ENCODE measurements around the gene CMKLR1. TPM values are rescaled to one million over a fixed set of nuclear protein-coding genes. Genes with fewer than 3 reads are reported as not detected.
A peak's percentile ranks its signal among the peaks of the same experiment; 100 is the strongest.

Gene CMKLR1
- total RNA-seq, 1 experiment from 2014 or later, result 0.66 TPM

- peaks cover 4 to 7% of the 10 kb centered on the region in 2 experiments for H3K4me1 Mint-ChIP-seq
- H3K27ac Mint-ChIP-seq, result peak overlapping the region in 1 of 3 experiments; percentile 43; a peak in 1 of 7 replicates
- Histone ChIP-seq H3K23me2 (ENCODE audit: insufficient read length, low read depth, low read length, poor library complexity, severe bottlenecking) (no peaks in the 10 kb centered on the region), H2AFZ (ENCODE audit: low read length) (no peak overlapping the region), H3K79me2 (ENCODE audit: insufficient read depth, low read length) (no peaks in the 10 kb centered on the region), H4K91ac (ENCODE audit: insufficient read length, low read depth, low read length) (no peak overlapping the region), H2BK5ac (ENCODE audit: insufficient read length, low read length) (no peak overlapping the region), H2BK120ac (ENCODE audit: low read depth, low read length, poor library complexity, severe bottlenecking) (no peak overlapping the region), H3K27me3 (ENCODE audit: insufficient read depth, low read length) (no peaks in the 10 kb centered on the region), H2BK20ac (ENCODE audit: low read depth, low read length, poor library complexity, severe bottlenecking) (no peak overlapping the region), H3T11ph (ENCODE audit: low read length) (no peak overlapping the region), H3K9ac (ENCODE audit: extremely low read depth, insufficient read length, low read length) (no peak overlapping the region), H3K27ac (ENCODE audit: insufficient read length, low read depth, low read length) (no peak overlapping the region), H4K20me1 (ENCODE audit: control insufficient read depth, insufficient read depth, insufficient read length) (no peaks in the 10 kb centered on the region), H3K4me2 (ENCODE audit: insufficient read depth, insufficient read length, low read length) (no peak overlapping the region), H3K14ac (ENCODE audit: insufficient read depth, low read length) (no peak overlapping the region), H3K18ac (ENCODE audit: insufficient read length, low read depth, low read length) (no peak overlapping the region), H3K56ac (ENCODE audit: insufficient read length, low read depth, low read length) (no peak overlapping the region), H4K5ac (ENCODE audit: insufficient read length, low read depth, low read length) (no peak overlapping the region), H3K79me1 (ENCODE audit: insufficient read depth, low read depth, low read length, poor library complexity, severe bottlenecking) (no peaks in the 10 kb centered on the region), H2BK12ac (ENCODE audit: insufficient read length, low read depth, low read length) (no peak overlapping the region), H4K8ac (replicated peaks; ENCODE audit: insufficient read length, low read depth, low read length) (no peak overlapping the region), H3K4ac (ENCODE audit: low read depth, low read length) (no peak overlapping the region), H3K9me3 (ENCODE audit: control insufficient read depth, low read depth, low read length) (peaks cover 7% of the 10 kb centered on the region), H3K23ac (ENCODE audit: insufficient read length, low read depth, low read length) (no peak overlapping the region), H2AK5ac (ENCODE audit: insufficient read length, low read length) (no peak overlapping the region), H3K4me1 (ENCODE audit: insufficient read depth, low read length) (no peaks in the 10 kb centered on the region), H2BK15ac (ENCODE audit: low read depth, low read length) (no peak overlapping the region)
- no peak for DNase-seq
- H3K9me3 Mint-ChIP-seq, result peaks cover 8 to 13% of the 10 kb centered on the region in 2 experiments
- H3K27me3 Mint-ChIP-seq (ENCODE audit: low read depth), result no peaks in the 10 kb centered on the region; the same call in none of the 2 replicates
- H3K4me3 Mint-ChIP-seq, result no peak overlapping the region
- peaks cover 4 to 7% (median 7%) of the 10 kb centered on the region in 3 experiments; a peak in 6 of 7 replicates for H3K36me3 Mint-ChIP-seq (ENCODE audit: insufficient read depth in 1 of 3, low read depth in 3 of 3)
- peak; percentile 37; the same call in 1 of the 3 replicates for TF ChIP-seq CTCF (conservative IDR thresholded peaks at IDR 0.05)
- WGBS (ENCODE audit: extremely low coverage, insufficient read length, low lambda C conversion rate), result no CpG with 5 or more reads among the region's 1 CpG
Observed at GRCh38 chr12:108382437-108382801, 43.3 kb upstream of the CMKLR1 start.

Measured in H9 (cell line).